GM19025 (cell line): ENCODE data around the gene CYFIP1.

Source experiments
- ATAC-seq: cut with Tn5 transposase; IDR thresholded peaks from one replicate; pipeline ENCODE4 v1.9.1; 2021; ENCODE audit warnings: mild to moderate bottlenecking, low read depth, moderate library complexity; ENCODE audit not compliant: unreplicated experiment

Gene CYFIP1

GRCh38 chr15:22893881-22894280, 86.3 kb downstream of the CYFIP1 start:
- no peak for ATAC-seq

- no peak for ATAC-seq
Observed at GRCh38 chr15:22893081-22893480, 87.1 kb downstream of the CYFIP1 start.

GRCh38 chr15:22892333-22892732, 87.8 kb downstream of the CYFIP1 start:
- ATAC-seq: no peak

- no peak for ATAC-seq
Observed at GRCh38 chr15:22891426-22892210, 88.5 kb downstream of the CYFIP1 start.

GRCh38 chr15:22890296-22890695, 89.9 kb downstream of the CYFIP1 start:
- no peak for ATAC-seq

DNA sequence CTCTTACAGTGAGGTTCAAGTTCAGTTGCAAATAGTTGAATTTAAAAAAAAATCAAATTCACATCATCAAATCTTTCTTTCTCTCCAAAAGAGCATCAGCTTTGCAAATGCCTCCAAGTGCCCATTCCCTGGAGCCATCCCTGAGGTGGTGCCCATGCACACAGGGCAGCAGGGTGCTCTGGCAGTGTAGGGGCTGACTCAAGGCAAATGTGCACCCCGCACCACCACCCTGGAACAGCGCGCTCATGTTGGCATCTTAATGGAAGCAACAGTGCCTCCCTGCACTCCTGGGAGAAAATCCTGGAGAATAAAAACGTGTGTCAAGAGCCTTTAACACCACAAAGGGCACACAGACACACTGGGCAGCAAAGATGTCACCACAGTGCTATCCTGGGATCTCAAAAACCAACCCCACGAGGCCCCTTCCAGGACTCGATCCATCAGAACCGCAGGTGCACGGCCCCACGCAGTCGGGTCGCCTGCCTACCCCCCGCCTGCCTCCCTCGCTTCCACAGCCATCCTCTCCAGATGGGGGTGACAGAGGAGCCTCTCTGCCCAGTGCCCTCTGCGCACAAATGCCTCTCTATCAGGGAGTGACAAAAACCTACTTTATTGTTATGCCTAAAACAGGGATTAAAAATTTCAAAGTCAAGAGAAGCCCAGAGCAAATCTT, 90.9 kb downstream of the CYFIP1 start:
- ATAC-seq: no peak

GRCh38 chr15:22888120-22888859, 91.9 kb downstream of the CYFIP1 start:
- ATAC-seq: no peak

DNA sequence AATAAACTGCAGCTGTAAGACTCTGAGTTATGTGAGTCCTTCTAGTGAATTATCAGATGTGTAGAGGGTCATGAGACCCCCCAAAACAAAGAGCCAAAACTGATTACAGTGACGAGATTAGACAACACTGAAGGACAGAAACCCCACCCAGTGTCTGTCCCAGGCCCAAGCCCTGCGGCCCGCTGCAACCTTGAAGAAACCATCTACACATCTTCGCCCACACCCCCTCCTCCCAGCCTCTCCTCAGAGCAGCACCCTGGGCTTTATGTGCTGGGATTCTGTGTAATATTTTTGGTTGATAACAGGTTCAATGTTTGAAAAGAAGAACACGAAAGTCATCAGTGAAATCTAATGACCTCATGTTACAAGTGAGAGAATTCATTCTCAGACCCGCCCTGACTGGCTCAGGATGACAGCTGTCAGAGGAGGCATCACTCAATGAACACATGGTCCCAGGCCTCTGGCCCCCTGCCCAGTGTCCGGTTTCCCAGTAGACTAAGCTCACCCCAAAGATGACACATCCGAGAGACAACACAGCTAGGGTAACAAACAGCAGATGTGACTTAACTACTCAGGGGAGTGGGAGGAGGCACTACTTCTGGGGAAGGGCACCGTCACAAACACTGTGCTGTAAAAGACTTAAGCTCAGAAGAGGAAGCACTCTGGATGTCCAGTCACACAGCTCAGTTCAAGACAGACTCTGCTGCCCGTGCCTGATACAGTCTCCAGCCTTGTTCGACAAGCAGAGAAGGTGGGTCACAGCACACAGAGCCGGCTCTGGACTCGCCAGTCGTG, 92.8 kb downstream of the CYFIP1 start:
- ATAC-seq: no peak

GRCh38 chr15:22885120-22885519, 95.0 kb downstream of the CYFIP1 start:
- no peak for ATAC-seq

DNA sequence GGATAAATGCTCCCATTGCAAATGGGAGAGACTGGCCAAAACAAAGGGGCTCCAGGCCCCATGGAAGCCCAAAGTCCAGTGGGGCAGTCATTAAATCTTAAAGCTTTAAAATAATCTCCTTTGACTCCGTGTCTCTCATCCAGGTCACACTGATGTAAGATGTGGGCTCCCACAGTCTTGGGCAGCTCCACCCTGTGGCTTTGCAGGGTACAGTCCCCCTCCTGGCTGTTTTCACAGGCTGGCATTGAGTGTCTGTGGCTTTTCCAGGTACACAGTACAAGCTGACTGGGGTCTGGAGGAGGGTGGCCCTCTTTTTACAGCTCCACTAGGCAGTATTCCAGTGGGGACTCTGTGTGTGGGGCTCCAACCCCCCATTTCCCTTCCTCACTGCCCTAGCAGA, 95.8 kb downstream of the CYFIP1 start:
- ATAC-seq: no peak

DNA sequence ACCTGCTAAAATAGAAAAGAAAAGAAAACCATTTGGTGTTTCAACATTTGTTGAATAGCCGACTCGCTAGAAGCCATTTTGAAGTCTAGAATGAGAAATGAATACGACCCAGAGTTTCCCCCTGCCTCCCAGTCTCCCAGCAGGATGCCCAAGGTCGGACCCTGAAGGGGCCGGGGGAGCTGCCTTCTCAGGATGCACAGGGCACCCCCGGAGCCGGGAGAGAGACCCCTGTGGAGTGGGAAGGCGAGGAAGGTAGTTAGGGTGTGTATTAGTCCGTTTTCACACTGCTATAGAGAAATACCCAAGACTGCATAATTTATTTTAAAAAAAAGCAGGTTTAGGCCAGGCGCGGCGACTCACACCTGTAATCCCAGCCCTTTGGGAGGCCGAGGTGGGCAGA, 97.0 kb downstream of the CYFIP1 start:
- ATAC-seq: no peak

DNA sequence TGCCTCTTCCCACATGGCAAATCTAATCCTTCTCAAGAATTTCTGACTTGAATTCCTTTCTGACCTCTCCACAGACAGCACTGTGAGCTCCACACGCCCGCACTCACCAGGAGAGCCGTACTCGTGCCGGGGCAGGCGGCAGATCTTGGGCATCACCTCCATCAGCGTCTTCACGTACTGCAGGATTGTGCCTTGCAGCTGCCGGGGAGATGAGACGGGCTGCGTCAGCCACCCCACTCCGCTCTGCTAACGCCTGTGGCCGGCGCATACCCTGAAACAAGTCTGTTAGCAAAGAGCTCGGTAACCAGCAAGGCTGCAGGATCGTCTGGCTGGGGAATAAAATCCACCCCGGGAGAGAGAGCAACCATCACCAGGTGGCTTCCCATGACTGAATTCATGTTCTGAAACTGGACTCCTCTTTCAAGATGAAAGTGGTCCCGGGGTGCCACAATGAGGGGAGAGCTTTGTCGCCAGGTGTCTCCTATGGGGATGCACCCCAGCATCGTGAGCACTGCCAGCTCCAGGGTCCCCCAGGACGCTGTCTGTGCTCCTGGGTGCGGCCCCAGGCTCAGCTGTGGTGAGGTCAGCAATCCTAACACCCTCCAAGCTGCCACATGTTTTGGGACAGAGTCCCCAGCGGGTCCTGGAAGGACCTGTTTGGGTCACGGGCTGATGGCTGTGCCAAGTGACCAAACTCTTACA, 98.3 kb downstream of the CYFIP1 start:
- ATAC-seq: no peak

DNA sequence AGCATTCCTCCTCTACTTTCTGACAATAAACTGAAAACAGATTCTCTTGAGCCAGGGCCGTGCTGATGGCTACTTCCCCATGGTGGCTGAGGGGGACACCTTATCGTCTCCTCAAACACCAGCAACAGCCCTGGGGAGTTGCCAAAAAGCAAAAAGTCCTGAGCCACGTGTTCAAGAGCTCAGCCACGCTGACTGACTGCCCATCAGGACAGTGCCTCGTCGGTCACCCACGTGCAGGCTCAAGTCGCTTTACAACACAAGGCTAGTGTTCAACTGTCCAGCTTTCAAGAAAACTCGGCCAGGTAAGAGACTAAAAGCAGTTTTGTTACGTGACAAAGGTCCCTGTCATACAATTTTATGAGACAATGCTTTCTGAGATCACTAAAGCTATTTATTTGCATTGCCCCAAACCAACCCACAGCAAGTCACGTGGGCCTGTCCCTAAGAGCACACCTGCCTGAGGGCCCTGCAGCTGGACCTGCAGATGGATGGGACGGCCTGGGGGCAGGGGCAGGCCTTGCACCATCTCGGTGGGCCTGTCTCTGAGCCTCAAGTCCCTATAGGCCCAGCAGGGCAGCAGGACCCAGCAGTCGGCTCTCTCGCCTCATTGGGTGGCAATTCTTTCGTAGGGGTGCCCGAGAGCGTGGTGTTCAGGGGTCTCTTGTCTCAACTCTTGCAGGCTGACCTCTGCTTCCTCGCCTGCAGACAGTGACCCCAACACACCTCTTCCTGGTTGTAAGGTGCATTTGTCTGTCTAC, 99.0 kb downstream of the CYFIP1 start:
- ATAC-seq: no peak

DNA sequence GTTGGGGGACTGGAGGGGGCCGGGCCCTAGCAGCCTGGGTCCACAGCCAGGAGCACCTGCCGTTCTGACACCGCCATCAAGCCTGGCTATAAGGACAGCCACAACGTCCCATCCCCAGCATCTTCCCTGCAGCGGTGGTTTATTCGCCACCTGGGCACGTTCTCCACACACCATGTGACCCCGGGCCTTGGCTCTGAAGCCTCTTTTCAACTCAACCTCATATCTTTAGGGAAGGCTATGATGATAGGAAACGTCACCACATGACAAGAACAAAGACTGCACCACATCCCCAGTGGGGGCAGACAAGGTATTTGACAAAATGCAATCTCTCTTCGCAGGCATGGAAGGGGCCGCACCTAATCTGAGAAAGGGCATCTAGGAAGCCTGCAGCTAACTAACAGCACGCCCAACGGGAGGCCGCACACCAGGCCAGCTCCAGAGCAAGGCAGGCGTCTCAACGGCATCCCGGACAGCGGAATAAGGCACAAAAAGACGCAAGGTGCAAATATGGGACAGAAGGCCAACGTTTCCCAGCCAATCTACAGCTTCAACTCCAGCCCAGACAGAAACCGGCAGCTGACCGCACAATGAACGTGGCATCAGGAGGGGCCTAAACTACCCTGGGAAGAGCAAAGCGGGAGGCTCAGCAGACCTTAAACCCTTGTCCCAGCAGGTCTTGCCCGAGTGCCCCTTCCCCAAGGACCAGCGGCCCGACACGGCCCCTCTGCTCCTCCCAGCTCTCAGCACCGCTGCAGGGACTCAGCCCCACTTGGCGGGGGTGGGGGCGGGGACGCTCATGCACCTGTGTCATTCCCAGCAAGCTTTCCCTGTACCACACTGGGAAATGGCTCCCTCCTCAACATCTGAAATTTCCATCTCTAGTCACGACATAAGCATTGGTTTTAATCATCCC, 99.8 kb downstream of the CYFIP1 start:
- no peak for ATAC-seq

GRCh38 chr15:22878103-22878502, 102.1 kb downstream of the CYFIP1 start:
- ATAC-seq: no peak

GRCh38 chr15:22877607-22878006, 102.6 kb downstream of the CYFIP1 start:
- no peak for ATAC-seq

DNA sequence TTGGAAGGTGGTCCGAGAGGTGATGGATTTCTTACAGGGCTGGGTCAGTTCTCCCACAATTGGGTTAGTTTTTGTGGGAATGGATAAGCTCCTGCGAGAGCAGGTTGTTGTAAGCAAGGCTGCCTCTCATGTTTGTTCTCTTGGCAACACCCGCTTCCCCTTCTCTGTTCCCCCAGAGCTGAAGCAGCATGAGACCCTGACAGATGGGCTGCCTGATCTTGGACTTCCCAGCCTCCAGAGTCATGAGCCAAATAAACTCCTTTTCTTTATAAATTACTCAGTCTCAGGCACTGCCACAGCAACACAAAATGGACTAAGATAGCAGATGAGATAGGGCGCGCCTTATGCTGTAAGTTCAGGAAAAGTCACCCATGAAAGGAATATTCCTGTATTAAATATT, 103.1 kb downstream of the CYFIP1 start:
- no peak for ATAC-seq

DNA sequence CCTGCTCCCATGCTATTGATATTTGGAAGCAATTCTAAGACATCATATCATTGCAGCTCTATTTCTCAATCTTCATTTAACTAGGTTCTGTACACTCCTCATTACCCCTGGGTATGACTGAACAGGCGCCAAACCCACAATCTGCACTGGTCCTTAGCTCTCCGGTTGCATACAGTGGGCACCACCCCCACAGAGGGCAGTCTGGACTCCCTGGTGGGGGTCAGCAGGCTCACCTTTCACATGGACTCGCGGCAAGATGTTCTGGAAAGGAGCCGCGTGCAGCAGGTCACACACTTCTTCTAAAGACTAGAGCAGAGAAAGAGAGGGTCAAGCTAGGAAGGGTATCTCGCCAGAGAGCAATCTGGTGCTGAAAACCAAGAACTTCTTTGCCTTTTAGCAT, 105.2 kb downstream of the CYFIP1 start:
- no peak for ATAC-seq
